D341Med (cell line): ENCODE data around the gene SPDYE2B.
"Not testable (repeated sequence)": the region's sequence is repeated elsewhere in the genome, so short reads cannot be mapped to it uniquely, and the experiment has no call there.

Experiments used
- DNase-seq: peaks from one replicate; pipeline ENCODE4 v3.0.0; 2012; ENCODE audit warnings: low spot score

Gene SPDYE2B

DNA sequence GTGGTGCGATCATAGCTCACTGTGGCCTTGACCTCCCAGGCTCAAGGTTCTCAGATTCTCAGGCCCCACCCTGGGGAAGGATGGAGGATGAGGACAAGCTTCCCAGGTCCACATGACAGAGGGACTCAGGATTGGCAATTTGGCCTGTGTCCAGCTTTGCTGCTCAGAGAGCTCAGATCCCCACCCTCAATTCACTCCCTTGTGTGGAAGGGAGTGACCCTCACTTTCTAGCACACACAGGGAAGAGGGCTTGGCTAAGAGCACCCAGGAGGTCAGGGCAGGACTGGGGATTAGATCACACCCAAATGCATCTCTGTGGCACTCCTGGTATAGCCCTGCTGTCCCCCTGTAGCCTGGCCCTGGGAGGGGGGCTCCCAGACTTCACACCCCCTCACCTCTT, 6.7 kb upstream of the SPDYE2B start:
- not testable (repeated sequence) for DNase-seq

DNA sequence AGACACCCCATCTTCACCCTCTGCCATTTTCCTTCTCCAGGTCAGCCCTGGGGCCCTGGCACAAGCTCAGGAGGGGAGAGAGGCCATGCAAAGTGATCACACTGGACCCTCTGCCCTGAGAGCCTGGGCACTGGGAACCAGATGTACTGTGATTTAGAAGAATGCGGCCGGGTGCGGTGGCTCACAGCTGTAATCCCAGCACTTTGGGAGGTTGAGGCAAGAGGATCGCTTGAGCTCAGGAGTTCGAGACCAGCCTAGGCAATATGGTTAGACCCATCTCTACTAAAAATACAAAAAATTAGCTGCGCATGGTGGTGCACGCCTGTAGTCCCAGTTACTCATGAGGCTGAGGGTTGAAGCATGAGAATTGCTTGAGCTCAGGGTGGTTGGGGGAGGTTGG, 2.3 kb upstream of the SPDYE2B start:
- DNase-seq: not testable (repeated sequence)

DNA sequence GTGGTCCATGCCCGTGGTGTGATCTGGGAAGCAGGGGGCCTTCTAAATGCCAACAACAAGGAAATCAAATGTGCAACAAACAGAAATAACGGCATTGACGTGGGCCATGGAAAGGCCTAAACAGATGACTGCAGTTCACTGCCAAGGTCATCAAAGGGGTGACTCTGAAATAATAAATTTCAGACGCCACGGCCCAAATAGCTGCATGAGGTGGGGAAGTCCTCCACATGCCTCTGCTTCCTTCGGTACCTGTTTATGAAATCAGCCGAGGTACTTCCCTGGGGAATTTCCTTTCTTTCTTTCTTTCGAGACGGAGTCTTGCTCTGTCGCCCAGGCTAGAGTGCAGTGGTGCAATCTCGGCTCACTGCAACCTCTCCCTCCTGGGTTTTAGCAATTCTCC, 14.6 kb downstream of the SPDYE2B start:
- DNase-seq: not testable (repeated sequence)

DNA sequence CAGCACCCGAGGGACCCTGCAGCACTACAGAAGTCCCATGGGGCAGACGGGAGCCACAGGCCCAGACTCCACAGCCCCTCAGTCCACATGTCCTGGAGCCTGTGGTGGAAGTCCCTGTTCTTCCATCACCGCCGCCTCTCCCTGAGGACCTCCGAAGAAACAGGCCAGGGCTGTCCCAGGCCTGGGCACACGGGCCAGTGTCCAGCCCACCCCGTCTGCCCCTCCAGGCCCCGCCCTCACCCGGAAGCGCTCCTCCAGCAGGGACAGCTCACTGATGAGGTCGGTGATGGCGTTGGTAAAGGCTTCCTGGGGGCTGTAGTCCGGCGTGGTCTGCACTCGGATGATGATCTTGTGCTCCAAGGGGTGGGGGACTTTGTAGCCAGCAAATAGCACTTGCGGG, 16.7 kb downstream of the SPDYE2B start:
- not testable (repeated sequence) for DNase-seq

DNA sequence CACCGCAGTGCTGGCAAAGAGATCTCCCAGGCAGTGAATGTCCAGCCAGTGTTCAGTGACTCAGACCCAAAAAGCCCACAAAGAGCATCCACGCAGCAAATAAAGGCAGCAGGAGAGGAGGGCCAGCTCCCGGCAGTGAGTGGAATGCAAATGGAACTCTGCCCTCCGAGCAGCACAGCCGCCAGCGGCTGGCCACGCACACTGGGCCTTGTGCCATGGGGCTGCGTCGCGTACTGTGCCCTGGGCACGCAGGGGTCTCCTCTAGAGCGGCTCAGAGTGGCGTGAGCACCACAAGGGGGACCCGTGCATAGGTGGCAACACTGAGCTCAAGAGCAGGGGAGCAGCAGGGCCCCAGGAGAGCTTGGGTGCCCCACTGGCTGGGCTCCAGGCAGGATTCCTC, 17.4 kb downstream of the SPDYE2B start:
- DNase-seq: not testable (repeated sequence)

DNA sequence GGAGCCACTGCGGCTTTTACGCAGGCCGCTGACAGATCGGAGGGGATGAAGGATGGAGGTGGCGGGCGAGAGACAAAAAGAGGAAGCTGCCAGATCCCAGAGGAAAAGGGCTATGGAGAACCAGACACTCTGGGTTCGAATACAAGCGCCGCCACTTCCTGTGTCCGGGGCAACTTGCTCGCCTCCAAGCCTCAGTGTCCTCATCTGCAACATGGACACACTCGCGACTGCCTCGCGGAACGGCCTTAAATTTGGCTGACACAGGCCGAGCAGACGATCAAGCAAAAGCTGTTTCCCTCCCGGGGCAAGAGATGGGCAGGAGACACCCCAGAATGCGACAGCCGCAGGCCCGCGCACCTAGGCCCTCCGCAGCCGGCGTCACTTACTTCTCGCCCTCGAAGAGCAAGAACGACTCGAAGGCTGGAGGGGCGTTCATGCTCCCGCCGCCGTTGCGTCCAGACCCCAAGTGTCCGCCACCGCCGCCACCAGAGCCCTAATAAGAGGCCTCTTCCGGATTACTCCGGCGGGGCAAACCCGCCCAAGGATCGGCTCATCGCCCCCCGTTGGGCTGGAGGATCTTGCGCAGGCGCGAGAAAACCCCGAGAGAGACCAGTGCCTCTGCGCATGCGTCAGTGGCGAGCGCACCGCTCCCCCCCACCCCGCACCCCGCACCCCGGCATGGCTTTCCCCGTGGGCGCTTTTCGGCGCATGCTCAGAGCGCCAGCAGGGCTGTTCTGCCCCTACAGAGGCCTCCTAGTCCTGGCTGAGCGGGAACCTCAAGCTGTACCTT, 21.2 kb downstream of the SPDYE2B start, which contains the start of gene POLR2J2:
TSS of gene POLR2J2 (minus strand) at position 498 of the 790 bp plus-strand sequence. CDS start at position 436, 62 bp downstream.
- DNase-seq: peak; percentile 86

DNA sequence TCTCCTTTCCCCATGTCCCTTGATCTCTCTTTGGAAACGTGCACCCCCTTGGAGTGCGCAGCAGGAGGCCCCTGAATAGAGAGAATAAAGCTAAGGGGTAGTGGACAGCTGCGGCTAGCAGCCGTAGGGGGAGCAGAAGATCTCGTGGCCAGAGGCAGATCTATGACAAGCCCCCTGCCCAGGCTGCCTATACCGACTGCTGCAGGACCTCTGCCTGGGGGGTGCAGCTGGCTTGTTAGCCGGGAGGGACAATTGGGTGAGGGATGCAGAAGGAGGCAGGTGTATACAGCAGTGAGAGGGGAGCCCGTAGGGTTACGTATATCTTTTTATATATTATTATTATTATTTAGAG, 21.8 kb downstream of the SPDYE2B start:
- not testable (repeated sequence) for DNase-seq

GRCh38 chr7:102673447-102674067, 23.4 kb downstream of the SPDYE2B start:
- not testable (repeated sequence) for DNase-seq

GRCh38 chr7:102675545-102675944, 25.4 kb downstream of the SPDYE2B start:
- not testable (repeated sequence) for DNase-seq

GRCh38 chr7:102680780-102681179, 30.7 kb downstream of the SPDYE2B start:
- not testable (repeated sequence) for DNase-seq

DNA sequence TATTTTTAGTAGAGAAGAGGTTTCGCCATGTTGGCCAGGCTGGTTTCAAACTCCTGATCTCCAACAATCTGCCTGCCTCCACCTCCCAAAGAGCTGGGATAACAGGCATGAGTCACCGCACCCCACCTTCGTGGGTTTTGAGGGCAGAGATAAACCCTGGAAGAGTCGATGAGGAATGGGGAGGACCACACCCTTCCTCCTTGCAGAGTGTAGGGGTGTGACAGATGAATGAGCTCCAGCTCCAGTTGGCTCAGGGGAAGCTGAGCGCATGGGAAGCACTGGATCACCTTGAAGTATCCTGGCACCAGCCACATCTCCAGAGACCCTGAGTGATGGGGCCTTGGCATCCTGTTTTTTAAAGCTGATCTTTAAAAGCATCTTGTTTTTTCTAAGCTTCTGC, 32.4 kb downstream of the SPDYE2B start:
- DNase-seq: not testable (repeated sequence)

- not testable (repeated sequence) for DNase-seq
Observed at GRCh38 chr7:102688299-102689036, 38.3 kb downstream of the SPDYE2B start.

DNA sequence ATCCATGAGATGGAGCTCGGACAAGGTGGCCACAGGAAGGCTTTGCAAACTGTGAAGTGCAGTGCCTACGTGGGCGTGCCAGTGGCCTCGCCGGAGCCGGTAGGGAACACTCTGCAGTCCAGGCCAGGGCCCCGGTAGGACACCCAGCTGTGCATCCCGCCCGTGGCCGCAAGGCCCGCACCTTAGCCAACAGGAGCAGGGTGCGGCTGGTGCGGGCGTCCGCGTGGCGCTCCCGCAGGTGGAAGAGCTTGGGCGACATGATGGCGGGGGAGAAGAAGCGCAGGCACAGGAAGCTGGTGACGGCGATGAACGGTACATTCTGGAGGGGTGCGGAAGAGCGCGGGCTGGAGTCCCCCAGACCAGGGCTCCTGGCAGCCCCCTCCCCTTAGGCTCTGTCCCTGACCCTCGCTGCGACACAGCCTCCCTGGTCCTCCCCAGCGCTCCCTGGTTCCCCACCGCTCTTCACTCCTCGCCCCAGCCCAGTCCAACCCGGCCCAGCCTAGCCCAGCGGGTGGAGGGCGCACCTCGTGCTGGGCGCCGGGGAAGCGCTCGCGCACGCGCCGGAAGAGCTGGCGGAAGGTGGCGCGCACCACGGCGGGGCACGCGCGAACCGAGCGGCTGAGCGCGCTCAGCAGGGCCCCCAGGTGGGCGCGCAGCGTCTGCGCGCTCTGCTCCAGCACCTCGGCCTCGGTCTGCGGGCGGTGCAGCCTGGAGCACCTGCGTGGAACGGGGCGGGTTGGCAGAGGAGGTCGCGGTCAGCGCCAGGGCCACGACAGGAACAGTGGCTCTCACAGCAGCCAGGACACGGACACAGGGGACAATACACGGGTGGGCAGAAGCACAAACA, 39.5 kb downstream of the SPDYE2B start:
- not testable (repeated sequence) for DNase-seq

GRCh38 chr7:102690602-102691001, 40.5 kb downstream of the SPDYE2B start:
- DNase-seq: not testable (repeated sequence)

DNA sequence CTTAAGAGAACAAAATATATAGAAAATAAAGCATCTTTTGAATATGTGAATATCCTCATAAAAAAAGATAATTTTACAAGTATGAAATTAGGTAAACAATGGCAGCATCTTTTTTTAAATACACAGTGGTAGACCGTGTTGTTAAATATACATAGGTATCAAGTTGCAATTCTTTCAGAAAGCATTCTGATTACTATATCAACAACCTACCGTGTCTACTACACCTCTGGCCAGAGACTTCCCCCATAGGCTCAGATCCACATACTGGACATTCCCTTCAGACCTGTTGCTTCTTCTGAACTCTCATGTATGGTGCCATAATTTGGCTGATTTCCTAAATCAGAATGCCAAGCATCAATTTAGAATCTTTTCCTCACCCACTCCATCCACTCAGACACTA, 43.9 kb downstream of the SPDYE2B start:
- not testable (repeated sequence) for DNase-seq

DNA sequence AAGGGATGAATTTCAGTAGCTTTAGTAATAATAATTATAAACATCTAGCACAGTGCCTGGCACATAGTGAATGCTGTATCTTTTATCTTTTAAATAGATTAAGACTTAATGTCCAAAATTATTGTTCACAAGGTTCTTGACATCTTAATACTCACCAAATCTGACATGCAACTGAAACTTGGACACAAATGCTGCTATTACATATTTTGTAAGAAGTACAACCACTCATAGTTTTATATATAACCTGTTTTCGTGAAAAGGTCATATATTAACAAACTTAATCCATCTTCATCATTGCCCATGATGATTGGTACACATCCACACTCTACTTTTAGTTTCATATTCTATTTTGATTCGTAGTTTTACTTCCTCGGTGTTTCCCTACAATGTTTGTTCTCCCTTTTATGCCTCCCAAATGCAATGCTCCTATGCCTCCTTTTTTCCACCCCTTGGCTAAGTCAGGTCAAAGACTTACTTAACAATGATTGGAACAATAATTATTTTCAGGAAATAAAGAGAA, 45.0 kb downstream of the SPDYE2B start:
- not testable (repeated sequence) for DNase-seq

- DNase-seq: not testable (repeated sequence)
Observed at GRCh38 chr7:102696009-102696408, 45.9 kb downstream of the SPDYE2B start.

GRCh38 chr7:102697642-102698512, 47.8 kb downstream of the SPDYE2B start:
- not testable (repeated sequence) for DNase-seq

- not testable (repeated sequence) for DNase-seq
Observed at GRCh38 chr7:102698962-102699750, 49.0 kb downstream of the SPDYE2B start.
